Left ventricle myocardium superior (tissue), 1 donor: ENCODE results near the gene WIPF1. TPM values are rescaled to one million over a fixed set of nuclear protein-coding genes. Genes with fewer than 3 reads are reported as not detected.

ENCODE experiments used
- ATAC-seq: fragments of 200-7000 bp; cut with Tn5 transposase; one replicate; pipeline ENCODE4 v1.9.1; 2020; ENCODE audit warnings: mild to moderate bottlenecking, moderate library complexity
- DNase-seq: peaks from one replicate; pipeline ENCODE4 v3.0.0-alpha.2; 2020
- intact Hi-C: fragments of 100-400 bp; cut with micrococcal nuclease; formaldehyde crosslinking; loops from one replicate; pipeline ENCODE4 v1.11.0; 2022
- total RNA-seq: library from RNA; stranded (reverse); fragmentation: NEBNext Ultra II Directional; extraction: Animal tissue kit (Norgen Biotek cat#: 25700); gene quantifications from one replicate; pipeline ENCODE4 v1.2.1, GENCODE V29; 2021
- donor health status: DM: no; HTN: yes; CAD: no; lungs with severe emphysema.

WIPF1 gene
- total RNA-seq, 1 donor from 2014 or later, result 15.2 TPM

- ATAC-seq, result no peak
- DNase-seq, result no peak
- intact Hi-C loops, result no loop called here
Measured at GRCh38 chr2:174516501-174517378, 80.9 kb downstream of the WIPF1 start.

- intact Hi-C loops, result no loop called here
- ATAC-seq (no peak), DNase-seq (no peak)
Measured at GRCh38 chr2:174512345-174512744, 85.3 kb downstream of the WIPF1 start.

- DNase-seq (no peak), ATAC-seq (no peak)
- intact Hi-C loops, result no loop called here
Measured at GRCh38 chr2:174511580-174512260, 85.9 kb downstream of the WIPF1 start.

GRCh38 chr2:174510583-174511189 is 86.9 kb downstream of the WIPF1 start:
- intact Hi-C loops, result no loop called here
- ATAC-seq, result no peak

More at GRCh38 chr2:174510583-174511189, 86.9 kb downstream of the WIPF1 start:
- DNase-seq, result no peak

Other genes with a start within 250 kb of the WIPF1 start
- gene SCRN3, start 202.1 kb downstream of the WIPF1 start, total RNA-seq, result 43.5 TPM
- gene GPR155, start 110.8 kb downstream of the WIPF1 start, total RNA-seq, result 16.6 TPM
- gene CHRNA1, start 166.7 kb upstream of the WIPF1 start, total RNA-seq, result not detected